Measurements from ENCODE around the gene MED17.

MED17 gene

DNA sequence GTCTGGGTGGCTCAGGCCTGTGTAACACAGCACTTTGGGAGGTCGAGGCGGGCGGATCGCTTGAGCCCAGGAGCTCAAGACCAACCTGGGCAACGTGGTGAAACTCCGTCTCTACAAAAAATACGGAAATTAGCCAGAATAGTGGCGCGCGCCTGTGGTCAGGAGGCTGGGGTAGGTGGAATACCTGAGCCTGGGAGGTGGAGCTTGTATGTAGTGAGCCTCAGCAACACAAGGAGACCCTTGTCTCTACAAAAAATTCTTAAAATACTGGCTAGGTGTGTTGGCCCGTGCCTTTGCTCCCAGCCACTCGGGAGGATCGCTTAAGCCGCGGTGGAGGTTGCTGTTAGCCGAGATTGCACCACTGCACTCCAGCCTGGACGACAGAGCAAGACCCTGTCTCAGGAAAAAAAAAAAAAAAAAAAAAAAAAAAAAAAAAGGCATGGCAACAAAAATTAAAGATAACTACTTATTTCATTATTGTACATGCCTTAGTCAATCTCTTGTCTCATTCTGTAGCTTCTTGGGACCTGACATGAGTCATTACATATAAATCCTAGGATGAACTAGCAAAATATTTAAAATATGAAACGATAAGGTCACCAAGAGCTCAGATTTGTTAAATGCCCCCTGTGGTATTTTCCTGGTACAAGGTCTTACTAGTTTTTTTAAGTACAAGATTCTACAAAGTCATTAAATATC is 43.9 kb upstream of the MED17 start:
- peaks cover 84% of the 10 kb centered on the region for H3K79me2 ChIP-seq (ENCODE audit: insufficient read depth, low read length)

DNA sequence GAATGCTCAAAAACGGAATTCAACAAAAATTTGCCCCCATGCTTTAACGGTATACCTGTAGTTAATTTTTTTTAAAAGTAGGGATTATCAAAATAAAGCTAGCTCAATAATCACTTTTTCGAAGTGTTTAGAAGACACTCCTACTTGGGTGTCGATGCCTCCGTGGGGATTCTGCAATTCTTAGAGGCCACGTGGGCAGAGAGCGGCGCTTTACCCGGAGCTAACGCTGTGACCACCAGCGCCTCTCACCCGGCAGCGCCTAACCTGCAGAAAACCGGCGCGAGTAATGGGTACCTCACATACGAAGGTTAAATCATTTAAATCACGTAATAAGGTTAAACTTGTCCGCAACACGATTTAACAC is 43.4 kb upstream of the MED17 start:
- Histone ChIP-seq H3K9me2 (replicated peaks; ENCODE audit: insufficient read depth, low read length) (no peaks in the 10 kb centered on the region), H3K27me3 (ENCODE audit: low read length) (no peaks in the 10 kb centered on the region), H3F3A (ENCODE audit: insufficient read depth) (peaks cover 50% of the 10 kb centered on the region), H3K27ac (ENCODE audit: low read depth, low read length) (peak overlapping the region; percentile 88), H2AFZ (ENCODE audit: low read depth, low read length, severe bottlenecking) (no peak overlapping the region), H3K9ac (ENCODE audit: low read length) (peak overlapping the region; percentile 100), H3K79me2 (ENCODE audit: insufficient read depth, low read length) (peaks cover 79% of the 10 kb centered on the region), H3K4me3 (ENCODE audit: insufficient read depth, low read length, poor library complexity, severe bottlenecking) (peak overlapping the region; percentile 98), H3K9me3 (ENCODE audit: insufficient read depth, low read length) (no peaks in the 10 kb centered on the region), H3K4me2 (ENCODE audit: low read depth, low read length, poor library complexity, severe bottlenecking) (peak overlapping the region; percentile 97), H4K20me1 (ENCODE audit: low read depth, low read length) (peaks cover 42% of the 10 kb centered on the region), H3K36me3 (ENCODE audit: low read length) (peaks cover 50% of the 10 kb centered on the region)
- no peak for TF ChIP-seq EZH2phosphoT487 (conservative IDR thresholded peaks at IDR 0.05; ENCODE audit: low read length)
- TF ChIP-seq, protein P1, sequence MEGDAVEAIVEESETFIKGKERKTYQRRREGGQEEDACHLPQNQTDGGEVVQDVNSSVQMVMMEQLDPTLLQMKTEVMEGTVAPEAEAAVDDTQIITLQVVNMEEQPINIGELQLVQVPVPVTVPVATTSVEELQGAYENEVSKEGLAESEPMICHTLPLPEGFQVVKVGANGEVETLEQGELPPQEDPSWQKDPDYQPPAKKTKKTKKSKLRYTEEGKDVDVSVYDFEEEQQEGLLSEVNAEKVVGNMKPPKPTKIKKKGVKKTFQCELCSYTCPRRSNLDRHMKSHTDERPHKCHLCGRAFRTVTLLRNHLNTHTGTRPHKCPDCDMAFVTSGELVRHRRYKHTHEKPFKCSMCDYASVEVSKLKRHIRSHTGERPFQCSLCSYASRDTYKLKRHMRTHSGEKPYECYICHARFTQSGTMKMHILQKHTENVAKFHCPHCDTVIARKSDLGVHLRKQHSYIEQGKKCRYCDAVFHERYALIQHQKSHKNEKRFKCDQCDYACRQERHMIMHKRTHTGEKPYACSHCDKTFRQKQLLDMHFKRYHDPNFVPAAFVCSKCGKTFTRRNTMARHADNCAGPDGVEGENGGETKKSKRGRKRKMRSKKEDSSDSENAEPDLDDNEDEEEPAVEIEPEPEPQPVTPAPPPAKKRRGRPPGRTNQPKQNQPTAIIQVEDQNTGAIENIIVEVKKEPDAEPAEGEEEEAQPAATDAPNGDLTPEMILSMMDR (IDR thresholded peaks at IDR 0.05; ENCODE audit: insufficient read depth, low read length, poor library complexity, severe bottlenecking) = no peak

More for the DNA sequence above, 43.9 kb upstream of the MED17 start:
- peaks cover 55% of the 10 kb centered on the region for H3K36me3 ChIP-seq (ENCODE audit: low read length)
- no peaks in the 10 kb centered on the region for H3K27me3 ChIP-seq (ENCODE audit: low read length)
- H3K27ac ChIP-seq (ENCODE audit: low read depth, low read length) = peak overlapping the region; percentile 88
- H3F3A ChIP-seq (ENCODE audit: insufficient read depth) = peaks cover 56% of the 10 kb centered on the region
- no peaks in the 10 kb centered on the region for H3K9me3 ChIP-seq (ENCODE audit: insufficient read depth, low read length)
- peak overlapping the region; percentile 100 for H3K9ac ChIP-seq (ENCODE audit: low read length)
- H3K4me3 ChIP-seq (ENCODE audit: insufficient read depth, low read length, poor library complexity, severe bottlenecking) = peak overlapping the region; percentile 98
- H4K20me1 ChIP-seq (ENCODE audit: low read depth, low read length) = peaks cover 46% of the 10 kb centered on the region
- no peaks in the 10 kb centered on the region for H3K9me2 ChIP-seq (replicated peaks; ENCODE audit: insufficient read depth, low read length)
- no peak overlapping the region for H2AFZ ChIP-seq (ENCODE audit: low read depth, low read length, severe bottlenecking)
- H3K4me2 ChIP-seq (ENCODE audit: low read depth, low read length, poor library complexity, severe bottlenecking) = peak overlapping the region; percentile 97
- TF ChIP-seq EZH2phosphoT487 (conservative IDR thresholded peaks at IDR 0.05; ENCODE audit: low read length) = no peak
- TF ChIP-seq, protein P1 (IDR thresholded peaks at IDR 0.05; ENCODE audit: insufficient read depth, low read length, poor library complexity, severe bottlenecking) = no peak

DNA sequence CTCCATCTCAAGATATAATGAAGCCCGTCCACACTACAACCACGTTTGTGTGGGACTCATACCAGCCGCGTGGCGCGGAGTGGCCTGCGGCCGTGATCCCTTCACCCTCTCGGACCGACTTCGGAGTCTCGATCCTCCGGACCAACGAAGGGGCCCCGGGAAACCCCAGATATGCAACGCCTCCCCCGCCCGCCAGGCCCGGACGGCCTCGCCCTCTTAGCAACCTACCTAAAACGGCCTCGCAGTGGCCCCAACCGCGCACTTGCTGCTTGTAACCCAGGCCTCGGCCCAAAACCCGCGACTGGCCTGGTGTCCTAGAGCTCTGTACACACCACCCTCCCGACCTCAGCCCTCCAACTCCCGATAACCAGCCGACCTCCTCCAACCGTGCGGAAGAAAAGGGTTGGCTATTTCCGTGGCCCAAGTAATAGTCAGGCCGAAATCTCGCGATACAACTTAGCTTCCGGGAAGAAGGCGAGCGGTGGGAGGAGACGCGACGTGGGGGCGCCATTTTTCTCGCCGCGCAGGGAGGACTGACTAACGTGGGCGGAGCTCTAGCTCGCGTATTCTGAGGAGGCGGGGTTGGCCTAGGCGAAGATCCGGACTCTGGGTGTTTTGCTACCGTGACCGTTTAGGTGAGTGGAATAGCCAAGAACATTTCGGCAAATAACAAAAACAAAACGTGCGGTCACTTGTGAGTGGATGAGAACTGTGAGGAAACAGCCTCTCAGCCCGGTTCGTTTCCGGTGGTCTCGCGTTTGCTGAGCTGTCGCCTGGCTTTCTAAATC is 42.8 kb upstream of the MED17 start, which contains the start of the genes C11orf54 and TAF1D:
C11orf54 (plus strand) TSS at position 579 of the 788 bp plus-strand sequence. CDS start 5,722 bp downstream, outside the sequence.
TAF1D (minus strand) TSS at position 402 of the 788 bp plus-strand sequence. CDS start 2,191 bp downstream, outside the sequence.
- Histone ChIP-seq H3K27me3 (ENCODE audit: low read length) (no peaks in the 10 kb centered on the region), H4K20me1 (ENCODE audit: low read depth, low read length) (peaks cover 36% of the 10 kb centered on the region), H2AFZ (ENCODE audit: low read depth, low read length, severe bottlenecking) (peak within 1 kb of the TSS; percentile 96), H3F3A (ENCODE audit: insufficient read depth) (peaks cover 44% of the 10 kb centered on the region), H3K36me3 (ENCODE audit: low read length) (peaks cover 44% of the 10 kb centered on the region), H3K9ac (ENCODE audit: low read length) (peak within 1 kb of the TSS; percentile 100), H3K4me2 (ENCODE audit: low read depth, low read length, poor library complexity, severe bottlenecking) (peak within 1 kb of the TSS; percentile 97), H3K27ac (ENCODE audit: low read depth, low read length) (peak within 1 kb of the TSS; percentile 88), H3K9me2 (replicated peaks; ENCODE audit: insufficient read depth, low read length) (no peaks in the 10 kb centered on the region), H3K9me3 (ENCODE audit: insufficient read depth, low read length) (no peaks in the 10 kb centered on the region), H3K79me2 (ENCODE audit: insufficient read depth, low read length) (peaks cover 73% of the 10 kb centered on the region), H3K4me3 (ENCODE audit: insufficient read depth, low read length, poor library complexity, severe bottlenecking) (peak within 1 kb of the TSS; percentile 98)
- TF ChIP-seq EZH2phosphoT487 (conservative IDR thresholded peaks at IDR 0.05; ENCODE audit: low read length) = no peak
- TF ChIP-seq, protein P1 (IDR thresholded peaks at IDR 0.05; ENCODE audit: insufficient read depth, low read length, poor library complexity, severe bottlenecking) = no peak

All from SU-DHL-6 (cell line).